Stimulated activated naive CD4-positive, alpha-beta T cell (primary cell): Measurements from ENCODE around the gene HILPDA.
A peak's percentile ranks its signal among the peaks of the same experiment; 100 is the strongest.

Experiments
- DNase-seq, 6 experiments: peaks; one replicate each; lab custom pipeline; 2025; lab: John Stamatoyannopoulos, UW

Gene HILPDA, protein sequence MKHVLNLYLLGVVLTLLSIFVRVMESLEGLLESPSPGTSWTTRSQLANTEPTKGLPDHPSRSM

DNA sequence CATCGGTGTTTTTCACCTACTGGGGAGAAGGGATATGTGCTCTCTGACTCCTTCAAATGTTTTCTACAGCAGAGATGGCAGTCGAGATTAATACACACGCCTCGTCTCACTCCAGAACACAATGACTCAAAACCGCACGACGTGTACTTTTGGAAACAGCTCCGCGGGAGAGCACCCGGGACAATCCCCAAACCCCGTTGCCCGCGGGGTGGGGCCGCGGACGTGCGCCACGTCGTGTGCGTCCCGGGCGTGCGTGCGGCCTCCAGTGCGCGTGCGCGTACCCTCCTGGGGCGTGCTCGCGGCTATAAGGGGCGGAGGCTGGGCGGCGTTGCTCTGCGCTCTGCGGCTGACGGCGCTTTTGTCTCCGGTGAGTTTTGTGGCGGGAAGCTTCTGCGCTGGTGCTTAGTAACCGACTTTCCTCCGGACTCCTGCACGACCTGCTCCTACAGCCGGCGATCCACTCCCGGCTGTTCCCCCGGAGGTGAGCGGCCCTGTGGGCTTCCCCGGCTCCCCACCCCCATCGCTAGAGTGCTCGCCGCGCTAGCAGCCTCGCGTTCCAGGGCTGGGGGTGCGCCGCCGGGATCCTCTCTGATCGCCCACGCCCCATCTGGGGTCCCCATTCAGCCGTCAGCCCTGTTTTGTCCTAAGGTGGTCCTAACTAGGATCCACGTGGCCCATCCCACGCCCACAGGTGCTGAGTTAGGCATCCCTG, at the start of gene HILPDA:
TSS of gene HILPDA (plus strand) at position 336 of the 712 bp plus-strand sequence. CDS start 1,391 bp downstream, outside the sequence.
- DNase-seq, result peak; percentile 87 to 93 (median 91)

DNA sequence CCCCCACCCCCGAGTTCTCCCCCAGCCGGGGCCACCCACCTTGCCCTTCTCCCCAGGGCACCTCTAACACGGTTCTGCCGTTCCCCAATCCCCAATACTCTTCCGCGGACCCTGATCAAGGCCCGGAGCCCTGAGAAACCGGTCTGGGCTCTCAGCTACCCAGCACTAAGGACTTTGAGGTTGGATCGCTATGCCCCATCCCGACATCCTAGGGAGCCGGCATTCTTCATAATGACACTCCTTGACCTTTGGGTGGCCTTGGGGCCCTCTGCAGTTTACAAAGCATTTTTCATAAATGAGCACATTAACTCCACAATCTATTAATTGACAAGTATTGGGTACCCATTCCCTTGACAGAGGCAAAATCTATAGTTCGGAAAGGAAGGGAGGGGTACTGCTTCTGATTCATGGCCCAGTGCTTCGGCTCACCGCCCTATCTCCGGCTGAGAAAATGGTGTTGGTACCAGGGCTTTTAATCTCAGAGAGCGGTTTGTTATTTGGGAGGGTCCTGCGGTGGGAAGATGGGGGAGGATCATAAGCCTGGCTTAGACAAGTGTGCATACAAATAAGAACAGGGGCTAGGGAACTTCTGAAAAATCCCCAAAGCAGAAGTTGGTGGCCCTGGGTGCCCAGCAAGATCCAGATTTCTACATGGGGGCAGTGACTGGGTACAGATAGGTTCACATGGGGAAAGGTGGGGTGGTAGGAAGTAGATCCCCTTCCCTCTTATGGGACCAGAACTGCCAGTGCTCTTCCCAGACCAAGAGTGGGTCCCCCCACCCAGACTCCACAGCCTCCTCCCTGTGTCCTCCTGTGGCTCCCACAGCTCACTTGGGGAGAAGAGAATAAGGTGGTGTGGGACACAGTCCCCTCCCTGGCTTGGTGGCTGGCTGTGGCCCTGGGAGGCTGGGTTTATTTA, 49.1 kb upstream of the HILPDA start:
- DNase-seq, result peak in 1 of 6 experiments; percentile 6

DNA sequence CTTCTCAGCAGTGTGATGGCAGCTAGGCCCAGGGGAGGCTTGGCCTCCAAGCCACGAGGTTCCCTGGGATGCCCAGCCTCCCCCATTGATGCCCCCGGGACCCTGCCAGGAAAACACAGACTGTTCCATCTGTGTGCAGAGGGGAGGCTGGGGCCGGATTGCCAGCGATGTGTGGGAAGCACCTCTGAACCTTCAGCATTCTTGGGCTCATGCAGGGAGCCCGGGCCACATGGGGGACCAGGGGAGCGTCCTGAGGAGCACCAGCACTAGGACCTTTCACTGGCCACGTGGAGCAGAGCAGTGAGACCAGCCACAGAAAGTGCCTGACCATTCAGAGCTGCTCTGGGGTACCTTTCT, 48.5 kb upstream of the HILPDA start:
- DNase-seq, result no peak

DNA sequence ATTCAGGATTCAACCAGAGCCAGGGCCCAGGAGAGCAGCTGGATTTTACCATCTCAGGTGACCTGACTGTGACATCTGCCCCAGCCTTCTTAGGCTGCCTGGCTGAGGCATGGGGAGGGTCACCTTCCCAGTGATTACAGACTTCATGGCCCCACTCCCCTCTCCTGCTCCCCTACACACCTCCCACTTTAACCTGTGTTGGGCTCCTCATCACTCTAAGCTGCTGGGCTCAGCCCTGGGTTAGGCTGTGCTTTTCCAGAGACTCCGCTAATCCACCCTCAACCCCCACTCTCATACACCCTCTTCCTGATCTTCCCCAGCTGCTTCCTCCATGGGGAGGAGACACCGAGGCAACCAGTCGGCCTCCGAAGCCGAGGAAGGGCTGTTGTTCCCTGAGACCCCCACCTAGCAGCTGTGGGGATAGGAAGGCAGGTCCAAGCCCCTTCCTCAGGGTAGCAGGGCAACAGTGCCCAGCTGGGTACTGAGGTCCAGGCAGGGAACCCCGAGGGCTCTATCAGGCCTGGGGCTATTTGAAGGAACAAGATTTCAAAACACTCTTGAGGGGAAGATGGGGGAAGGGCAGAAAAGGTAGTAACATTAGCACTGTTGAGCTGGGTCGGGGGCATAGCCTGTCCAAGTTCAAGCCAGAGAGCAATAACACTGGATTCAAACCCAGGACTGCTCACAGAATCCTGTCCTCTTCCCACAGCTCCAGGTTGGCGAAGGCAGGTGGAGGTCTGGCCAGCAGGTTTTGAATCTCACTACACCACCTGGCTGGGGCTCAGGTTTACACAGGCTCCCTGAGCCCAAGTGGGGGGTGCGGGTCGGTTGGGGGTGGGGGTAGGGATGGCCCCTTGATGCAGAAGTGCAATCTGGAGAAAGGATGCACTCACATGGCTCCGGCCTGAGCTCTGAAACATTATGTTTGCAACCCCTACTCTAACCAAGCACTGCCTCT, 47.6 kb upstream of the HILPDA start:
- DNase-seq, result no peak

DNA sequence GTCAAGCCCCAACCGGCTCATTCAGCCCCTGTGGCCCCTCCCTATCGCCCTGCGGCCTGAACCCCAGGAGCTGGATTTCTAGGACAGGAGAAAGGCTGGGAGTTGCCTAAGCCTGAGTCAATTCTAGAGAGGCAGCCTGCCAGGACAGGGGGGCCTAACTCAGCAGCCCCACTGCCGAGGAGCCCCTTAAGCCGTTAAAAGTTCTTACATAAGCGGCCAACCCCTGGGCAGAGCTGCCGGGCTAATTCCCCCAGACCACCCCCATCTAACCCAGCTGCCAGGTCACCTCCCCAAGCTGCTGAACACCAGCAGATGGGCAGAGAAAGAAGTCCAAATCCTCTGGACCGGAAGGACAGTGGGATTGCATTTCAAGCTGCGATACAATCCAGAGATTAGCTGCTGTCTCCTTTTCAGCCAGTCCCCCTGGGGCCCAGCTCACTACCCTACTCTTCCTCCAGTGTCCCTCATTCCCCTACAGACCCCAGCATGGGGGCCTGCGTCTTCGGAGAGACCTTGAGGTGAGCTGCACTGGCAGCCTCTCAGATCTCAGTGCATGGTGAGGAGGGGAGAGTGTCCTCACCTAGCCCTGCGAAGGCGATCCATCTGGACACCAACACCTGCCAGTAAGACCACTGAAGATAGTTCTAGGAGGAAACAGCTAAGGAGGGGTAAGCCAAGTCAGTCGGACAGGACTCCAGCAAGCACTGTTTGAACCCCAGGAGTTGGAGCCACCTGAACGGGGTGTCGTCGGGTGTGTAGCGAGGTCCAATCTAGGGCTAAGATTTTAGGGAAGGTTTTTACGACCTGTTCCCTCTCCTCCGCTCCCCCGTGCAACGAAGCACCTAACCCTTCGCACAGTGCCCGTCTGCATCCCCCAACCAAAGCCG, 46.7 kb upstream of the HILPDA start:
- DNase-seq, result peak in 2 of 6 experiments; percentile 9 to 18

DNA sequence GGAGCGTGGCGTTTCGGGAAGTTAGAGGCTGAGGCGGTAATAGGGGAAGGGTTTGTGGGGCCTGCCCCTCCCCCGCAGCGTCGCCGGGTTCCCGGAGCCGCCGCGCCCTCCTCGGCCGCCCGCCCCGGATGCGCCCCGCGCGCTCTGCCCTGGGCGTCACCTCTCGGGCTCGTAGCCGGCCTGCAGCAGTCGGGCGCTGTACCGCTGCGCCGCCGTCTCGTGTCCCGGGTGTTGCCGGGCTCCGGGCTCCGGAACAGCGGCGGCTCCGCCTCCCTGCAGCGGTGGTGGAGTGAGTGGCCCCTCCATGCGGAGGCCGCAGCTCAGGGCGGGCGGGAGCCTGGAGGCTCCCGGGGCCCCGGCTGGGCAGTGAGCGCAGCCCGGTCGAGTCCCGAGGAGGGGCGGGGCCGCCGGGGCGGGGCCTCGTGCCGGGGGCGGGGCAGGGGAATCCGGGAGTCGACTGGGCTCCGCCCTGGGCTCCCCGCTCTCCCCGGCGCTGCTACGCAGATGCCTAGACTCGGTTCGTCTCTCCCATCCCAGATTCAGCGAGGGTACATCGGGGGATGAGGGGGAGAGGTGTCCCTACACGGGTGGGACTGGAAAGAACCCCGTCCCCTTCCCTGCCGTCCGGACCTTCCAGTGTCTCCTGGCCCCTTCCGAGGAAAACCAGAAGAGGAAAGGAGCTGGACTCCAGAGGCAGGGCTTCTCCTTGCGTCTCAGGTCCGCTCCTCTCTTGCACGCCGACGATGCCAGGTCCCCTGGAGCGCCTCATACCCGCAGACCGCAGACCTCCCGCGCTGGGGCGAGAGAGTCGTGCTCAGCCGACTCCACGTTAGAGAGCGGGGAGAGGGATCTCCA, 45.9 kb upstream of the HILPDA start, which contains the start of gene IMPDH1:
TSS of gene IMPDH1 (minus strand) at position 387 of the 855 bp plus-strand sequence. CDS start at position 306, 81 bp downstream.
- peak; percentile 73 to 93 (median 84) for DNase-seq

DNA sequence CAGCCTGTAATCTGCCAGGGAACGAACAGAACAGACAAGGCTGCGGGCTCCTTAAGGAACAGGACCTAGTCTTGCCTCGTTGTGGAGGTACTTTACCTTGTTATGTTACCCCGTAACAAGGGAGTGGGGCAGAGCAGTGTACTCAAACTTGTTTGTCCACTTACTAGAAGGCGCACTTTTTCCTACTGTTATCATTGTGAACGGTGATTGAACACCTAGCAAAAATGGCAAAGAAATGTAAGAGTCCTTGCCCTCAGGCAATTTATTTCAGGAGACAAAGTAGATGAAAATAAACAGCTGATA, 45.3 kb upstream of the HILPDA start:
- DNase-seq, result no peak

DNA sequence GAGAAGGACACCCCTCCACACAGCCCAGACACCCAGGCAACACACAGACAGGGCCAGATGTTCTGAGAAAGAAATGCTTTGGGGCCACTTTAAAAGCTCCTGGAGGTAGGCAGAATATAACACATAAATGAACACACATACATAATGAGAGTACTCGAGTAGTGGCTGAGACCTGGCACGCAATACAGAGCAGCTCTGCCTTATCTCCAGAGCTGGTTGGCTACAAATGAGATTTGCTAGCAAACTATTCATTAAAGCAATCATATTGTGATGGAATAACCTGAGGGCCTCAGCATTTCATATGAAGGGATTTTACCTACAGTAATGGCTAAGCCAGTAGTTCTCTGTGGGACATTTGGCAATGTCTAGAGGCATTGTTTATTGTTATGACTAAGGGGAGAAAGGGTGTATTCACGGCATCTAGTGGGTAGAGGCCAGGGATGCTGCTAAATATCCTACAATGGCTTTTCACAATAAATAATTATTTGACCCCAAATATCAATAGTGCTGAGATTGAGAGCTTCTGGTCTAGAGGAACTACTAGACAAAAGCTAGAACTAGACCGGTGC, 40.4 kb upstream of the HILPDA start:
- no peak for DNase-seq

DNA sequence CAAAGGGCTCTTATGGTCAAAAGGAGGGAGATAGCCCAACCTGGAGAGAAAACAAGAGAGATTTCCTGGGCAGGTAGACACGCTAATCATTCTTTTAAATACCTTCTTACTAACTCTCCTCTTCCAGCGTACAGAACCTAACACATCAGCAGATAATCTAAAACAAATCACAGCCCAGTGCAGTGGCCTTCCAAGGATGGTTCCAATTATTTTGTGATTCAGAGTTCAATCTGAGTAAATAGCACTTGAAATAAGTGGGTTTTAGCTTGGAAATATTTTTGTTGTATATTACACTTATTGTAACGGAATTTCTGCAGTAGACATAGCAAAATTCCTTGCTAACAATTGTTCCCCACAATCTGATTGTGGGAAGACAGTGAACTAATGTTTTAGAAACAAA, 38.6 kb upstream of the HILPDA start:
- no peak for DNase-seq

DNA sequence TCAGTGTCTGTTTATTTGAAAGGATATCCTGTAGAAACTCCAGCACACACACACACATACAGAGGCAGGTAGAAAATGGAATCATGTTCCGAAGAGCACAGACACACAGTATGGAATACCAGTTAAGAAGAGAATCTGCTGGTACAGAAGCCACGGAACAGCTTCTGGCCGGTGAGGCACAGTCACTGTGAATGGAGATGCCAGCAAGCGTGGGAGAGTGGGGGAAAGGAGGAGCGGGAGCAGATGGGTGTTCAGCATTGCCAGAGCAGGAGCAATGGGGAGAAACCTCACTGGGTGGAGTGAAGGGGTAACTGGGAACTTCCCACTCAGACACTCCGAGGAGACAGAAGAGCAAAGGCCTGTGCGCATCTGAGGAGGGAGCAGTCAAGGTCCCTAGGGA, 36.4 kb upstream of the HILPDA start:
- DNase-seq, result no peak

DNA sequence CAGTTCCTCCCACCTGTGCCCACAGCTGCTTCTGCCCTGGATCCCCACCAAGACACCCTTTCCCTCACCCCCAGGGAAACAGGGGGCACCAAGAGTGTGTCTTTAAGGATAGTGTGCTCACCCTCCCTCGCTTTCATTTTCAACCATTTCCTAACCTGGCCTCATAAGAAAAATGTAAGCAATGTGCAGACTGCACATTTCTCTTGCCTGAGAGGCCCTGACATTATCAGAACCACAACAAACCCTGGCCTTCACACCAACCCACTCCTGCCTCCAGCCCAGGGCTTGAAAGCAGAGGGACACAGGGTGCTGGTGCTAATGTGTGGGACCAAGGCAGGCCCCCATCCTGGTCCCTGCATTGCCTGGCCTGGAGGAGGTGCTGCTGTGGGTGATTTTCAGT, 34.9 kb upstream of the HILPDA start:
- no peak for DNase-seq

DNA sequence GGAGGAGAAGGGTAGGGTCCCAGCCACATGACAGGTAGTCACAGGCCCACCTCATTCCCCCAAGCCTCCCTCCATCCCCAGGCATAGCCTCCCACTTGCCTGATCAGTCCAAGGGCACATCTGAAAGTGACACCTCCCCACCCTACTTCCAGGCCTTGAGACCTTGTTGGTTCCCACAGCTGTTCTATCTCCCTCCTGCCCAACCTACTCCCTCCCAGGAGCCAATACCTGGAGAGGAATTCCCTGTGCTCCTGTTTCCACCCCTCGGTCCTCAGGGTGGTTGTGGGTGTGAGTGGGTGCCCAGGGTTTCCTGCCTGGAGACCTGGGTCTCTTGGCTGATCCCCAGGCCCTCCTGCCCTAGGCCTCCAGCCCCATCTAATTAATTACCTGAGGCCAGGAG, 34.3 kb upstream of the HILPDA start:
- no peak for DNase-seq

DNA sequence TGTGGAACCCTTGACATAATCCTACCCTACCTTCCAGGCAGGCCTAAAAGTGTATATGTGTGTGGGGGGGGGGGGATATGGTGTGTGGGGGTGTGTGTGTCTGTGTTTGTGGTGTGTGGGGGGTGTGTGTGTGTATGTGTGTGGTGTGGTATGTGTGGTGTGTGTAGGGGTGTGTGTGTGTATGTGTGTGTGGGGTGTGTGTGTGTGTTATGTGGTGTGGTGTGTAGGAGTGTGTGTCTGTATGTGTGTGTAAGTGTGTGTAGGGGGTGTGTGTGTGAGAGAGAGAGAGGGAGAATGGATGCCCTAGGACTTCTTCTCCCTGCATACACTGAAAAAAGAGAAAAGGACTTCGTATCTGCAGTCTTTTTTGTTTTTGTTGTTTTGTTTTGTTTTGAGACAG, 33.6 kb upstream of the HILPDA start:
- DNase-seq, result no peak

DNA sequence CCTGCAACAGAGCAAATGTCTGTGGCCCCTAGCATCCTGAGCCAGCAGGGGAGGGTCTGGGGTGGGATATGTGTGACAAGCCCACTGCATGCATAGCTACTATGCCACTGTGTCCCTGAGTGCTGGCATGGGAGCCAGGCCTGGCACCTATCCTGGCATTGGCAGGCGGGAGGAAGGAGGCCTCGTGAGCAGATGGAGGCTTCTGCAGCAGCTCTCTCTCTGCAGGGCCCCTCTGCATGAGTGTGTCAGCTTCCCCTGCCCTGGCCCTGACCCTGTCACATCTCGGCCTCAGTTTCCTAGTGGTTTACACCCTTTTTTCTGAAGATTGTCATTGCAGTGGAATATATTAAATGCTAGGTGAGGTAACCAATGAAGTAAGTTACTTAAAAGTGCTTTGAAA, 32.8 kb upstream of the HILPDA start:
- DNase-seq, result no peak

DNA sequence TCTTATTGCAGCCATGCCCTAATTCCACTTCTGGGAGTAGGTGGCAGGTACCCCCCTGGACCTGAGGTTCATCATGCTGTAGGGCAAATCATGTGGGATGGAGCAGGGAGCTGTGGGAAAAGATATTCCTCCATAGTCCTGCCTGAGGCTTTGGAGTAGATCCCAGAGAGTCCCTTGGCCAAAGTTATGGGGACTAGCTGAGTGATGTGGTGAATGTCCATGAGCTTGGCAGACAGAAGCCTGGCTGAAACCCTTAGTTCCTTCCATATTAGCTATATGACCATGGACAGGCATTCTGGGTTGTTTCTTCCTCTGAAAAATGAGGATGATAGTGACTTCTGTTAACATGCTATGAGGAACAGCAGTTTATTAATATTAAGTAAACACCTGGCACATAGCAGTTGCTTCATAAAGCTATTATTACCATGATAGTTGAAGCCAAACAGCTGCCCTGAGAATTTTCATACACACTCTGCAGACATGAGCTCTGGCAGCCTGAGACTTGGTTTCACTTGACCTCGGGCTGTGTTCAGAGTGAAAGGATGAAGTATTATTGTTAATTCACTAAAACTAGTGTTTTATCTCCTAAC, 30.9 kb upstream of the HILPDA start:
- DNase-seq, result no peak

DNA sequence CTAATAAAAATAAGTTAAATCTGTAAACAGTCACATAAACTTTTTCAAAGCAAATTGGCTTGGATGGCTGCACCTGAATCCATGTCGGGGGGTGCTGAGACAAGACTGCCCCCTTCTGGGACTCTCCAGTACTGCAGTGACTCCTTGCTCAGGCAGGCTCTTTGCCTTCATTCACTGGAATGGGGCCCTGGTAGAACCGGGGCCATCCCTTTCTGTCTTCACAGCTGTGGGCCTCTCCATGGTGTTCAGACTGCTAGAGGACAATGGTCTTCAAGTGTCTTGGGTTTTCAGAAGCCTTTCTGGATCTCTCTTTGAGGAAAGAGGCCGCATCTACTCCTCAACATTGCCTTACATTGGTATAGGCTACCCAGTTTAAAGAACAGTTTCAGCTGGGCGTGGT, 29.8 kb upstream of the HILPDA start:
- DNase-seq, result peak; percentile 13 to 81 (median 70)

DNA sequence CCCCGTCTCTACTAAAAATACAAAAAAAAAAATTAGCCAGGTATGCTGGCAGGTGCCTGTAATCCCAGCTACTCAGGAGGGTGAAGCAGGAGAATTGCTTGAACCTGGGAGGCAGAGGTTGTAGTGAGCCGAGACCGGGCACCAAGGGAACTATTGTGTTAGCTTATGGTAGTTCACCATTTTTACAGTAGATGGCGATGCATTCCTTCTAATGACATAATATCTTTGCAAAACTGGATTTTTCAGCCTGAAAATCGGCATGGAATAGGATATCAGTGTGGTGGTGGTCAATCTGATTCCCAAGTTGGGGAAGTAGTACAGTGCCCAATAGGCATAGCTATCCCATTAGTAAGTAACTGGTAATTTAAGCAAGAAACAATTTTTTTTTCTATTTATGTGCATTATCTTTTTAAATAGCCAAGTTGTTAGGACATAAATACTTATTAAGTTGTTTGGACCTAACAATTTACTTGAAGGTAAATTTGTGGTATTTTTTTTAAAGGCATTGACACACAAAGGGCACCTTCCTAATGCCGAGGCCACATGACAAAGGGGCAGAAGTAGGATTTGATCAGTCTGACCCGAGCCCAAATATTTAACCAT, 28.3 kb upstream of the HILPDA start:
- DNase-seq, result peak in 4 of 6 experiments; percentile 9 to 59 (median 32)

DNA sequence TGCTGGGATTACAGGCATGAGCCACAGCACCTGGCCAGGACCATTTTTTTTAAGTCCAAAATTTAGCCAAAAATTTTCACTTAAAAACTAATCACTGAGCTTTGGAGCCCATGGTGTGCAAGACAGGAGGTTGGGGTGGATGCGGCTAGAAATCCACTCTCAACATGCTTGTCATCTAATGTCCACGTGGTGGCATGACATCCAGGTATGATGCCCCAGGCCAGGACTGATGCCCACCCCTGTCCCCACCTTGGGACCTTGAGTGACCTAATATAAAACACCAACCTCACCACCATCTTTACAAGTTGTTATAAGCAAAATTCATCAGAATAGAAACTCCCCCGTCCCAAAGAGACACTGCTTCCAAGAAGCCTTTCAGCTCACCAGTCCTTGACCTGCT, 25.5 kb upstream of the HILPDA start:
- DNase-seq, result no peak

DNA sequence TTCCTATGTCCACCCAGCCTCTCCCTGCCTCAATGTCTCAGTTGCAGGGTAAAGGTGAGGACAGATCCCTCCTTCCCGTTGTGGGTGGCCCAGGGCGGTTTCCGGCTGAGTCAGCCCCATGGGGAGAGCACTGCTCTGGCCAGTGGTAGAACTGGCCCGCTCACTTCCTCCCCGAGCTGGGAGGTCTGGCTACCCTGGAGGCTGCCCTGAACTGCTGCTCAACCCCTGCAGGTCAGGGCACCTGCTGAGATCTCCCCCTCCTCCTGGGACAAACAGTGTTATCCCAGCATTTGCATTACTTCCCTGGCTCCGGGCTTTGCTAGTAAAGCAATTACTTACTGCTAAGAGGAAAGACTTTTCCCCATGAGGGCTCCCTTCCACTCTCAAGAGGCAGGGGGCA, 24.5 kb upstream of the HILPDA start:
- DNase-seq, result no peak
